WTC11 (cell line): ENCODE data around the gene TLE3. TPM values are rescaled to one million over a fixed set of nuclear protein-coding genes. Genes with fewer than 3 reads are reported as not detected.

Source experiments
- ATAC-seq: fragments of 200-7000 bp; cut with Tn5 transposase; 2 replicates; pipeline ENCODE4 v1.10.0; 2021; ENCODE audit warnings: mild to moderate bottlenecking, moderate library complexity
- CTCF ChIA-PET: fragments of 300-600 bp; sonication (Branson Sonifier 250); formaldehyde crosslinking; loops from one replicate; lab custom pipeline; 2021; ENCODE audit warnings: antibody characterized with exemption; lab: Charles Lee
- POLR2A ChIA-PET: fragments of 350-600 bp; sonication (Branson Sonifier 250); formaldehyde crosslinking; loops from one replicate; lab custom pipeline; 2021; ENCODE audit warnings: antibody characterized with exemption; lab: Charles Lee
- DNase-seq: peaks from one replicate; pipeline ENCODE4 v3.0.0; 2021; ENCODE audit warnings: low spot score
- H3K27ac Mint-ChIP-seq: 2 replicates; pipeline ENCODE4 v1.8.0; 2021; ENCODE audit warnings: mixed read lengths
- H3K27me3 Mint-ChIP-seq: 2 replicates; pipeline ENCODE4 v1.8.0; 2021; ENCODE audit warnings: low read depth, mild to moderate bottlenecking, moderate library complexity, mixed read lengths
- H3K36me3 Mint-ChIP-seq: 2 replicates; pipeline ENCODE4 v1.8.0; 2021; ENCODE audit warnings: mixed read lengths
- H3K4me1 Mint-ChIP-seq: 2 replicates; pipeline ENCODE4 v1.8.0; 2022; ENCODE audit warnings: mixed read lengths
- H3K4me3 Mint-ChIP-seq: 2 replicates; pipeline ENCODE4 v1.8.0; 2021; ENCODE audit warnings: mild to moderate bottlenecking, moderate library complexity, mixed read lengths
- H3K9me3 Mint-ChIP-seq: 2 replicates; pipeline ENCODE4 v1.8.0; 2021; ENCODE audit warnings: mixed read lengths
- ATF1 ChIP-seq: sonication (generic); formaldehyde crosslinking; IDR thresholded peaks from 2 replicates; pipeline ENCODE4 v1.8.1; 2023; ENCODE audit warnings: mild to moderate bottlenecking, moderate library complexity, missing genetic modification reagents
- CBFB ChIP-seq: sonication (generic); formaldehyde crosslinking; IDR thresholded peaks from 2 replicates; pipeline ENCODE4 v1.8.1; 2022; ENCODE audit warnings: mild to moderate bottlenecking, low read depth, missing genetic modification reagents
- EMX1 ChIP-seq: fragments of 250-450 bp; sonication (Bioruptor Pico); IDR thresholded peaks from 2 replicates; pipeline ENCODE4 v1.8.0; 2021; ENCODE audit warnings: mild to moderate bottlenecking
- MXD4 ChIP-seq: fragments of 250-450 bp; sonication (Bioruptor Pico); IDR thresholded peaks from 2 replicates; pipeline ENCODE4 v1.8.0; 2021; ENCODE audit warnings: mild to moderate bottlenecking, moderate library complexity, borderline replicate concordance
- NFE2L1 ChIP-seq: sonication (generic); formaldehyde crosslinking; IDR thresholded peaks from 2 replicates; pipeline ENCODE4 v1.8.1; 2023; ENCODE audit warnings: missing genetic modification reagents
- NR1H2 ChIP-seq: sonication (generic); formaldehyde crosslinking; IDR thresholded peaks from 2 replicates; pipeline ENCODE4 v1.9.0; 2021; ENCODE audit warnings: mild to moderate bottlenecking, moderate library complexity, missing genetic modification reagents
- NR3C1 ChIP-seq: sonication (generic); formaldehyde crosslinking; conservative IDR thresholded peaks from 2 replicates; pipeline ENCODE4 v1.8.1; 2023; ENCODE audit warnings: low read depth, mild to moderate bottlenecking, missing genetic modification reagents
- PRRX2 ChIP-seq: fragments of 250-450 bp; sonication (Bioruptor Pico); IDR thresholded peaks from 2 replicates; pipeline ENCODE4 v1.8.0; 2021; ENCODE audit warnings: mild to moderate bottlenecking
- RELA ChIP-seq: sonication (generic); formaldehyde crosslinking; IDR thresholded peaks from 2 replicates; pipeline ENCODE4 v1.8.1; 2022; ENCODE audit warnings: missing genetic modification reagents, mild to moderate bottlenecking, borderline replicate concordance
- SOX15 ChIP-seq: fragments of 250-450 bp; sonication (Bioruptor Pico); IDR thresholded peaks from 2 replicates; pipeline ENCODE4 v1.9.0; 2021; ENCODE audit warnings: mild to moderate bottlenecking
- ZBTB21 ChIP-seq: sonication (generic); formaldehyde crosslinking; IDR thresholded peaks from 2 replicates; pipeline ENCODE4 v1.8.1; 2023; ENCODE audit warnings: mild to moderate bottlenecking, missing genetic modification reagents, borderline replicate concordance
- ZNF423 ChIP-seq: fragments of 250-450 bp; sonication (Bioruptor Pico); IDR thresholded peaks from 2 replicates; pipeline ENCODE4 v2.1.2; 2022; ENCODE audit warnings: mild to moderate bottlenecking, moderate library complexity
- total RNA-seq: library from RNA; stranded (reverse); gene quantifications from 3 replicates; pipeline ENCODE4 v1.2.3, GENCODE V29; 2021
- TF ChIP-seq, protein P1 (sequence below): sonication (generic); formaldehyde crosslinking; IDR thresholded peaks from 2 replicates; pipeline ENCODE4 v1.8.1; 2023; ENCODE audit warnings: mild to moderate bottlenecking, missing genetic modification reagents, borderline replicate concordance
- TF ChIP-seq, protein P2 (sequence below): sonication (generic); formaldehyde crosslinking; IDR thresholded peaks from 2 replicates; pipeline ENCODE4 v1.8.1; 2023; ENCODE audit warnings: mild to moderate bottlenecking, missing genetic modification reagents
- TF ChIP-seq, protein P3 (sequence below): sonication (generic); formaldehyde crosslinking; IDR thresholded peaks from 2 replicates; pipeline ENCODE4 v1.8.0; 2023; ENCODE audit warnings: mild to moderate bottlenecking, missing genetic modification reagents
- TF ChIP-seq, protein P4 (sequence below): sonication (generic); formaldehyde crosslinking; IDR thresholded peaks from 2 replicates; pipeline ENCODE4 v1.8.0; 2022; ENCODE audit warnings: mild to moderate bottlenecking, missing genetic modification reagents
- TF ChIP-seq, protein P5 (sequence below): sonication (generic); formaldehyde crosslinking; IDR thresholded peaks from 2 replicates; pipeline ENCODE4 v1.8.1; 2022; ENCODE audit warnings: low read depth, missing genetic modification reagents, borderline replicate concordance

TLE3 gene
- total RNA-seq, 1 experiment from 2014 or later = 78.7 TPM

DNA sequence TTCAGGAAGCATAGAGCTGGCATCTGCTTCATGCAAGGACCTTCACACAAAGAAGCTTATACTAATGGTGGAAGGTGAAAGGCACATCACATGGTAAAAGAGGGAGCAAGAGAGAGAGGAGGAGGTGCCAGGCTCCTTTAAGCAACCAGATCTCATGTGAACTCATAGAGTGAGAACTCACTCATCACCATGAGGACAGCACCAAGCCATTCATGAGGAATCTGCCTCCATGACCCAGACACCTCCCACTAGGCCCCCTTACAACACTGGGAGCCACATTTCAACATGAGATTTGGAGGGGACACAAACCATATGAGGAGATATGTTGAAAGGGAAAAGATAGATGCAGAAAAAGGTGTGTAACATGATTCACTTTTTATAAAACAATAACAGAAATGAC lies 48.4 kb upstream of the TLE3 start:
- POLR2A ChIA-PET = no interaction called here
- Mint-ChIP-seq H3K4me1 (peaks cover 34% of the 10 kb centered on the region), H3K9me3 (no peaks in the 10 kb centered on the region)

DNA sequence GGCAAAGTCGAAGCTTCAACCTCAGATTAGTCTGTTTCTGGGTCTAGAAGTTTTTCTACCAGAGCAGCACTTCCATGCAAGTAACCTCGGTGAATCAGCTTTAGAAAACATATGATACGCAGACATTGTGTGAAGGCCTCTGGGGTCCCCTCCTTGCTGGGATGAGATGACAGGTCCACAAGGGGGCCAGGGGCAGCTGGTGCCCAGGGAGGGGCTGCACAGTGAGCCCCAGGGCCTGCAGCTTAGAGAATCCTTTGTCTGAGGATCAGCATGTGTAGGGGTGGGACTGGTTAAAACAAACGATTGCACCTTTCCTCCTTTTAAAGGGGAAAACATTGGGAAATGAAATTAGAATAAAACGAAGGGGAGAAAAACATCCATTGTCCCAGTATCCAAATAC lies 47.5 kb upstream of the TLE3 start:
- CTCF ChIA-PET = no interaction called here
- H3K9me3 Mint-ChIP-seq = no peaks in the 10 kb centered on the region
- peaks cover 43% of the 10 kb centered on the region for H3K4me1 Mint-ChIP-seq
- DNase-seq (no peak), ATAC-seq (no peak)
- TF ChIP-seq RELA = no peak
- no peak for TF ChIP-seq ATF1 (CRISPR knock-in tag)
- TF ChIP-seq, protein P1, sequence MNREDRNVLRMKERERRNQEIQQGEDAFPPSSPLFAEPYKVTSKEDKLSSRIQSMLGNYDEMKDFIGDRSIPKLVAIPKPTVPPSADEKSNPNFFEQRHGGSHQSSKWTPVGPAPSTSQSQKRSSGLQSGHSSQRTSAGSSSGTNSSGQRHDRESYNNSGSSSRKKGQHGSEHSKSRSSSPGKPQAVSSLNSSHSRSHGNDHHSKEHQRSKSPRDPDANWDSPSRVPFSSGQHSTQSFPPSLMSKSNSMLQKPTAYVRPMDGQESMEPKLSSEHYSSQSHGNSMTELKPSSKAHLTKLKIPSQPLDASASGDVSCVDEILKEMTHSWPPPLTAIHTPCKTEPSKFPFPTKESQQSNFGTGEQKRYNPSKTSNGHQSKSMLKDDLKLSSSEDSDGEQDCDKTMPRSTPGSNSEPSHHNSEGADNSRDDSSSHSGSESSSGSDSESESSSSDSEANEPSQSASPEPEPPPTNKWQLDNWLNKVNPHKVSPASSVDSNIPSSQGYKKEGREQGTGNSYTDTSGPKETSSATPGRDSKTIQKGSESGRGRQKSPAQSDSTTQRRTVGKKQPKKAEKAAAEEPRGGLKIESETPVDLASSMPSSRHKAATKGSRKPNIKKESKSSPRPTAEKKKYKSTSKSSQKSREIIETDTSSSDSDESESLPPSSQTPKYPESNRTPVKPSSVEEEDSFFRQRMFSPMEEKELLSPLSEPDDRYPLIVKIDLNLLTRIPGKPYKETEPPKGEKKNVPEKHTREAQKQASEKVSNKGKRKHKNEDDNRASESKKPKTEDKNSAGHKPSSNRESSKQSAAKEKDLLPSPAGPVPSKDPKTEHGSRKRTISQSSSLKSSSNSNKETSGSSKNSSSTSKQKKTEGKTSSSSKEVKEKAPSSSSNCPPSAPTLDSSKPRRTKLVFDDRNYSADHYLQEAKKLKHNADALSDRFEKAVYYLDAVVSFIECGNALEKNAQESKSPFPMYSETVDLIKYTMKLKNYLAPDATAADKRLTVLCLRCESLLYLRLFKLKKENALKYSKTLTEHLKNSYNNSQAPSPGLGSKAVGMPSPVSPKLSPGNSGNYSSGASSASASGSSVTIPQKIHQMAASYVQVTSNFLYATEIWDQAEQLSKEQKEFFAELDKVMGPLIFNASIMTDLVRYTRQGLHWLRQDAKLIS (CRISPR knock-in tag) = no peak
- TF ChIP-seq EMX1 = no peak
- TF ChIP-seq NR1H2 = no peak
- no peak for TF ChIP-seq PRRX2 (CRISPR knock-in tag)
- no peaks in the 10 kb centered on the region for H3K36me3 Mint-ChIP-seq
- POLR2A ChIA-PET = interaction anchor here (0.8 kb wide), 1 partner anchor 46 kb away, joined by 3 read pairs; no protein-coding TSS in a partner anchor
- H3K4me3 Mint-ChIP-seq = no peak overlapping the region
- H3K27ac Mint-ChIP-seq = no peak overlapping the region
- H3K27me3 Mint-ChIP-seq = no peaks in the 10 kb centered on the region; the same call in none of the 2 replicates

More for the DNA sequence above, 48.4 kb upstream of the TLE3 start:
- Mint-ChIP-seq H3K4me3 (no peak overlapping the region), H3K27ac (no peak overlapping the region), H3K27me3 (no peaks in the 10 kb centered on the region; the same call in none of the 2 replicates), H3K36me3 (no peaks in the 10 kb centered on the region)
- no peak for ATAC-seq
- CTCF ChIA-PET = no interaction called here
- no peak for DNase-seq
- no peak for TF ChIP-seq ZNF423 (CRISPR knock-in tag)

DNA sequence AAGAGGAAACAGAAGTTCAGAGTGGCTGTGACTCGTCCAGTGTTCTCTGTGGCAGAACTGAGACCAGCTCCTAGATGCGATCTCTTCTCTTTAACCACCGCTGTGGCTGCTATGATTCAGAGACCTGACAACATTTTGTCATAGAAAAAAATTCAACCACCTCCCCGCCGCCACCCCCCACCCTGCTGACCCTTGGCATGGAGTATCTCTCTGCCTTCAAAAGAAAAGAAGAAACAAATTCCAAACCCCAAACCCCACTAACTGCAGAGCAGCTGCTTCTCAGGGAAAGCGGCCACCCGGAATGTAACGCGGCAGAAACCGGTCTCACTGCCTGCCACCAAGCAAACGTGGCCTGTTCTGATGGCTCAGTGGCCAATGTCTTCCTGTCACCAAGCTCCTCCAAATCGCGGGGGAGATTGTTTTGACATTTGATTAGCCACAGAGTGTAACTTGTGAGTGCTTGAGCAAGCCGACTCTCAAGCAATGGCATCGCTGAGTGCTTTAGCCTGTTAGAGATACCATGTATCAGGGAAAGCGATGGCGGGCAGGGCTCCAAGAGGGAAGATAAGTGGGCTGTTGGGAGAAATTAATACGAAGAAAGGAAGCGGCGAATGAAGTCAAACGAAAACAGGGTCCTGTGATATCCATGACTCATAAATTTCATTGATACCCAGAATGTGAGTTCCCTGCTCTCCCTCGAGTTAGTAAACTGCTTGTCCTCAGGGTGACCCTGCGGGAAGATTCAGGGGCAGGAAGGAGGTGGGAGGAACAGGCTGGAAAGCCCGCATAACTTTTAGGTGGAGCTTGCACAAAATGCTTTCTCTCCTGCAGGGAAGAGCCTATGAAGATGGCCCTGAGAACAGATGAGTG lies 44.8 kb upstream of the TLE3 start:
- peaks cover 16% of the 10 kb centered on the region for H3K27me3 Mint-ChIP-seq
- no peaks in the 10 kb centered on the region for H3K36me3 Mint-ChIP-seq
- POLR2A ChIA-PET = interaction anchor here (0.6 to 3.8 kb wide), 3 partner anchors 9 to 43 kb away, joined by 4 to 31 read pairs (median 4); partner anchors contain the start of gene TLE3

DNA sequence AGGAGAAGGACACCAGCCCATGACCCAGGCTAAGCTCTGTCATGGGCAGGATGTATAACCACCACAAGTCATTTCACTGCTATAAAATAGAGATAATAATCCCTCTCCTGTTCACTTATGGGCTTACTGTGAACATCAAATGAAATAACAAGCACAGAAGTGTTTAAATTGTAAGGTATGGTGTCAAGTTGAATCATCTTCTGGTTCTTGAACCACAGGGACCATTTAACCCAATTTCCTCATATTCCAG lies 44.3 kb upstream of the TLE3 start:
- POLR2A ChIA-PET = interaction anchor here (0.6 to 3.8 kb wide), 3 partner anchors 30 to 1058 kb away, joined by 3 to 31 read pairs (median 4); partner anchors contain the start of gene TLE3
- no peaks in the 10 kb centered on the region for H3K36me3 Mint-ChIP-seq
- H3K27ac Mint-ChIP-seq = no peak overlapping the region
- H3K9me3 Mint-ChIP-seq = no peaks in the 10 kb centered on the region
- DNase-seq (no peak), ATAC-seq (no peak)
- CTCF ChIA-PET = no interaction called here
- peaks cover 50% of the 10 kb centered on the region for H3K4me1 Mint-ChIP-seq
- H3K27me3 Mint-ChIP-seq = peaks cover 16% of the 10 kb centered on the region
- no peak overlapping the region for H3K4me3 Mint-ChIP-seq
- no peak for TF ChIP-seq ZBTB21 (CRISPR knock-in tag)
- TF ChIP-seq, protein P2, sequence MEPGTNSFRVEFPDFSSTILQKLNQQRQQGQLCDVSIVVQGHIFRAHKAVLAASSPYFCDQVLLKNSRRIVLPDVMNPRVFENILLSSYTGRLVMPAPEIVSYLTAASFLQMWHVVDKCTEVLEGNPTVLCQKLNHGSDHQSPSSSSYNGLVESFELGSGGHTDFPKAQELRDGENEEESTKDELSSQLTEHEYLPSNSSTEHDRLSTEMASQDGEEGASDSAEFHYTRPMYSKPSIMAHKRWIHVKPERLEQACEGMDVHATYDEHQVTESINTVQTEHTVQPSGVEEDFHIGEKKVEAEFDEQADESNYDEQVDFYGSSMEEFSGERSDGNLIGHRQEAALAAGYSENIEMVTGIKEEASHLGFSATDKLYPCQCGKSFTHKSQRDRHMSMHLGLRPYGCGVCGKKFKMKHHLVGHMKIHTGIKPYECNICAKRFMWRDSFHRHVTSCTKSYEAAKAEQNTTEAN = no peak
- no peak for TF ChIP-seq NR3C1 (CRISPR knock-in tag)
- no peak for TF ChIP-seq MXD4 (CRISPR knock-in tag)
- TF ChIP-seq, protein P3, sequence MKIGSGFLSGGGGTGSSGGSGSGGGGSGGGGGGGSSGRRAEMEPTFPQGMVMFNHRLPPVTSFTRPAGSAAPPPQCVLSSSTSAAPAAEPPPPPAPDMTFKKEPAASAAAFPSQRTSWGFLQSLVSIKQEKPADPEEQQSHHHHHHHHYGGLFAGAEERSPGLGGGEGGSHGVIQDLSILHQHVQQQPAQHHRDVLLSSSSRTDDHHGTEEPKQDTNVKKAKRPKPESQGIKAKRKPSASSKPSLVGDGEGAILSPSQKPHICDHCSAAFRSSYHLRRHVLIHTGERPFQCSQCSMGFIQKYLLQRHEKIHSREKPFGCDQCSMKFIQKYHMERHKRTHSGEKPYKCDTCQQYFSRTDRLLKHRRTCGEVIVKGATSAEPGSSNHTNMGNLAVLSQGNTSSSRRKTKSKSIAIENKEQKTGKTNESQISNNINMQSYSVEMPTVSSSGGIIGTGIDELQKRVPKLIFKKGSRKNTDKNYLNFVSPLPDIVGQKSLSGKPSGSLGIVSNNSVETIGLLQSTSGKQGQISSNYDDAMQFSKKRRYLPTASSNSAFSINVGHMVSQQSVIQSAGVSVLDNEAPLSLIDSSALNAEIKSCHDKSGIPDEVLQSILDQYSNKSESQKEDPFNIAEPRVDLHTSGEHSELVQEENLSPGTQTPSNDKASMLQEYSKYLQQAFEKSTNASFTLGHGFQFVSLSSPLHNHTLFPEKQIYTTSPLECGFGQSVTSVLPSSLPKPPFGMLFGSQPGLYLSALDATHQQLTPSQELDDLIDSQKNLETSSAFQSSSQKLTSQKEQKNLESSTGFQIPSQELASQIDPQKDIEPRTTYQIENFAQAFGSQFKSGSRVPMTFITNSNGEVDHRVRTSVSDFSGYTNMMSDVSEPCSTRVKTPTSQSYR (CRISPR knock-in tag) = no peak
- TF ChIP-seq RELA = no peak
- TF ChIP-seq, protein P4, sequence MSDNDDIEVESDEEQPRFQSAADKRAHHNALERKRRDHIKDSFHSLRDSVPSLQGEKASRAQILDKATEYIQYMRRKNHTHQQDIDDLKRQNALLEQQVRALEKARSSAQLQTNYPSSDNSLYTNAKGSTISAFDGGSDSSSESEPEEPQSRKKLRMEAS = no peak
- no peak for TF ChIP-seq NFE2L1 (CRISPR knock-in tag)
- TF ChIP-seq, protein P5, sequence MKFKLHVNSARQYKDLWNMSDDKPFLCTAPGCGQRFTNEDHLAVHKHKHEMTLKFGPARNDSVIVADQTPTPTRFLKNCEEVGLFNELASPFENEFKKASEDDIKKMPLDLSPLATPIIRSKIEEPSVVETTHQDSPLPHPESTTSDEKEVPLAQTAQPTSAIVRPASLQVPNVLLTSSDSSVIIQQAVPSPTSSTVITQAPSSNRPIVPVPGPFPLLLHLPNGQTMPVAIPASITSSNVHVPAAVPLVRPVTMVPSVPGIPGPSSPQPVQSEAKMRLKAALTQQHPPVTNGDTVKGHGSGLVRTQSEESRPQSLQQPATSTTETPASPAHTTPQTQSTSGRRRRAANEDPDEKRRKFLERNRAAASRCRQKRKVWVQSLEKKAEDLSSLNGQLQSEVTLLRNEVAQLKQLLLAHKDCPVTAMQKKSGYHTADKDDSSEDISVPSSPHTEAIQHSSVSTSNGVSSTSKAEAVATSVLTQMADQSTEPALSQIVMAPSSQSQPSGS (CRISPR knock-in tag) = no peak

More for the DNA sequence above, 44.8 kb upstream of the TLE3 start:
- no peak overlapping the region for H3K4me3 Mint-ChIP-seq
- no peaks in the 10 kb centered on the region for H3K9me3 Mint-ChIP-seq
- ATAC-seq = no peak
- H3K4me1 Mint-ChIP-seq = peaks cover 54% of the 10 kb centered on the region
- CTCF ChIA-PET = no interaction called here
- TF ChIP-seq SOX15 (CRISPR knock-in tag) (no peak), CBFB (no peak)
- no peak for DNase-seq
- H3K27ac Mint-ChIP-seq = no peak overlapping the region
